GM23338 (cell line): Measurements from ENCODE around the gene AMBP.

Experiments
- CREB1 ChIP-seq: fragments of 250-450 bp; sonication (Bioruptor Pico); IDR thresholded peaks from 2 replicates; pipeline ENCODE4 v1.5.0; 2020; ENCODE audit warnings: low read depth, mild to moderate bottlenecking, moderate library complexity
- CTCF ChIP-seq, 2 experiments: fragments of 200-600 bp in 1 of 2; sonication (generic) in 1 of 2; conservative IDR thresholded peaks; 2 replicates each; pipeline versions ENCODE4 v1.5.1 to v1.6.1; 2016 to 2017; ENCODE audit warnings: antibody characterized with exemption in 2 of 2, low read depth in 2 of 2, mild to moderate bottlenecking in 2 of 2, moderate library complexity in 1 of 2
- EZH2 ChIP-seq: fragments of 200-600 bp; sonication (generic); IDR thresholded peaks from one replicate; pipeline ENCODE4 v1.8.0; 2017; ENCODE audit warnings: antibody characterized with exemption, mild to moderate bottlenecking, low read depth; ENCODE audit not compliant: unreplicated experiment
- EZH2phosphoT487 ChIP-seq: fragments of 200-600 bp; sonication (generic); IDR thresholded peaks from one replicate; pipeline ENCODE4 v1.8.1; 2018; ENCODE audit warnings: antibody characterized with exemption; ENCODE audit not compliant: unreplicated experiment
- JUNB ChIP-seq: IDR thresholded peaks from one replicate; pipeline ENCODE4 v1.6.1; 2016; ENCODE audit warnings: antibody characterized with exemption; ENCODE audit not compliant: unreplicated experiment
- POLR2AphosphoS5 ChIP-seq: IDR thresholded peaks from 2 replicates; pipeline ENCODE4 v1.6.1; 2016; ENCODE audit warnings: antibody characterized with exemption, low read depth
- REST ChIP-seq: IDR thresholded peaks from one replicate; pipeline ENCODE4 v1.6.1; 2018; ENCODE audit warnings: antibody characterized with exemption; ENCODE audit not compliant: unreplicated experiment
- ZNF114 ChIP-seq: fragments of 250-450 bp; sonication (Bioruptor Pico); IDR thresholded peaks from 2 replicates; pipeline ENCODE4 v1.5.0; 2020; ENCODE audit warnings: mild to moderate bottlenecking, moderate library complexity
- ZNF331 ChIP-seq: fragments of 250-450 bp; sonication (Bioruptor Pico); IDR thresholded peaks from 2 replicates; pipeline ENCODE4 v1.5.0; 2020; ENCODE audit warnings: low read depth, mild to moderate bottlenecking, moderate library complexity

- TF ChIP-seq EZH2 (no peak), CTCF (conservative IDR thresholded peaks at IDR 0.05; ENCODE audit: low read depth in 2 of 2) (no peak), EZH2phosphoT487 (no peak), ZNF331 (CRISPR knock-in tag) (no peak), POLR2AphosphoS5 (no peak), REST (no peak), CREB1 (CRISPR knock-in tag) (no peak), JUNB (no peak), ZNF114 (no peak)
These were observed 11.2 kb upstream of the AMBP start for GRCh38 chr9:114089206-114089840.
